ENCODE measurements around the gene MYL3. TPM values are rescaled to one million over a fixed set of nuclear protein-coding genes. Genes with fewer than 3 reads are reported as not detected.
"Not testable (repeated sequence)": the region's sequence is repeated elsewhere in the genome, so short reads cannot be mapped to it uniquely, and the experiment has no call there.

The MYL3 gene
- total and polyA plus RNA-seq, 2 experiments from 2014 or later, result 2,390 to 3,027 TPM

GRCh38 chr3:46825450-46825849 is 37.8 kb downstream of the MYL3 start:
- Histone ChIP-seq H3K4me1 (ENCODE audit: low read depth) (no peaks in the 10 kb centered on the region), H3K36me3 (peaks cover 67% of the 10 kb centered on the region), H3K27me3 (no peaks in the 10 kb centered on the region), H3K9me3 (ENCODE audit: low read depth) (no peaks in the 10 kb centered on the region), H3K4me3 (no peak overlapping the region), H3K27ac (no peak overlapping the region)
- DNase-seq (ENCODE audit: low read depth in 1 of 2, low spot score in 1 of 2), result peak in 1 of 2 donors; percentile 14
- TF ChIP-seq CTCF (IDR thresholded peaks at IDR 0.05; ENCODE audit: low read depth, low read length), result no peak

- no peak for DNase-seq (ENCODE audit: low read depth in 1 of 2, low spot score in 1 of 2)
- H3K4me3 ChIP-seq, result no peak overlapping the region
- TF ChIP-seq CTCF (IDR thresholded peaks at IDR 0.05; ENCODE audit: low read depth, low read length), result no peak
- no peaks in the 10 kb centered on the region for H3K27me3 ChIP-seq
- H3K36me3 ChIP-seq, result peaks cover 60% of the 10 kb centered on the region
- H3K4me1 ChIP-seq (ENCODE audit: low read depth), result no peaks in the 10 kb centered on the region
- H3K27ac ChIP-seq, result no peak overlapping the region
- no peaks in the 10 kb centered on the region for H3K9me3 ChIP-seq (ENCODE audit: low read depth)
Measured at GRCh38 chr3:46824211-46824970, 38.9 kb downstream of the MYL3 start.

GRCh38 chr3:46823314-46823713 is 39.9 kb downstream of the MYL3 start:
- not testable (repeated sequence) for H3K9me3 ChIP-seq (ENCODE audit: low read depth); H3K4me1 ChIP-seq (ENCODE audit: low read depth); H3K4me3 ChIP-seq; H3K27me3 ChIP-seq; DNase-seq (ENCODE audit: low read depth in 1 of 2, low spot score in 1 of 2); H3K27ac ChIP-seq
- H3K36me3 ChIP-seq, result peaks cover 55% of the 10 kb centered on the region

- Histone ChIP-seq H3K27me3 (no peaks in the 10 kb centered on the region), H3K4me3 (no peak overlapping the region), H3K9me3 (ENCODE audit: low read depth) (no peaks in the 10 kb centered on the region), H3K27ac (no peak overlapping the region), H3K36me3 (peaks cover 49% of the 10 kb centered on the region), H3K4me1 (ENCODE audit: low read depth) (no peaks in the 10 kb centered on the region)
- TF ChIP-seq CTCF (IDR thresholded peaks at IDR 0.05; ENCODE audit: low read depth, low read length), result no peak
- DNase-seq (ENCODE audit: low read depth in 1 of 2, low spot score in 1 of 2), result no peak
Measured at GRCh38 chr3:46821553-46821952, 41.7 kb downstream of the MYL3 start.

GRCh38 chr3:46820852-46821251 is 42.4 kb downstream of the MYL3 start:
- peaks cover 44% of the 10 kb centered on the region for H3K36me3 ChIP-seq
- H3K4me3 ChIP-seq, result no peak overlapping the region
- no peaks in the 10 kb centered on the region for H3K9me3 ChIP-seq (ENCODE audit: low read depth)
- no peak overlapping the region for H3K27ac ChIP-seq
- no peak for TF ChIP-seq CTCF (IDR thresholded peaks at IDR 0.05; ENCODE audit: low read depth, low read length)
- no peaks in the 10 kb centered on the region for H3K4me1 ChIP-seq (ENCODE audit: low read depth)
- no peaks in the 10 kb centered on the region for H3K27me3 ChIP-seq
- DNase-seq (ENCODE audit: low read depth in 1 of 2, low spot score in 1 of 2), result no peak

GRCh38 chr3:46812237-46812791 is 50.9 kb downstream of the MYL3 start:
- Histone ChIP-seq H3K9me3 (ENCODE audit: low read depth) (no peaks in the 10 kb centered on the region), H3K27me3 (no peaks in the 10 kb centered on the region), H3K4me1 (ENCODE audit: low read depth) (peaks cover 9% of the 10 kb centered on the region), H3K36me3 (peaks cover 18% of the 10 kb centered on the region), H3K4me3 (no peak overlapping the region), H3K27ac (peak overlapping the region; percentile 8)
- DNase-seq (ENCODE audit: low read depth in 1 of 2, low spot score in 1 of 2), result peak; percentile 65 to 82
- TF ChIP-seq CTCF (IDR thresholded peaks at IDR 0.05; ENCODE audit: low read depth, low read length), result no peak

Data from cardiac muscle cell (in vitro differentiated cells and primary cell).